ENCODE data around the gene ZNF892. TPM values are rescaled to one million over a fixed set of nuclear protein-coding genes. Genes with fewer than 3 reads are reported as not detected.

Gene ZNF892
- total and polyA plus RNA-seq, 9 of the 15 experiments (the other 6 are each of a cell fraction or from before 2014, with no cell fraction given) = 0.07 to 0.13 (median 0.09) TPM; not detected in 6

GRCh38 chr2:95215018-95215612 is 7.8 kb downstream of the ZNF892 start:
- Histone ChIP-seq H3K9me3 (replicated peaks; ENCODE audit: control insufficient read depth, insufficient read depth, low read depth, low read length) (peaks cover 9% of the 10 kb centered on the region; the same call in 1 of the 2 replicates), H3K27me3 (ENCODE audit: control insufficient read depth in 2 of 2, insufficient read depth in 2 of 2, low read length in 2 of 2) (no peaks in the 10 kb centered on the region), H3K9ac (ENCODE audit: insufficient read depth in 1 of 2, low read depth in 2 of 2, low read length in 2 of 2) (no peak overlapping the region), H3K9me1 (ENCODE audit: control insufficient read depth, insufficient read depth, low read length) (no peaks in the 10 kb centered on the region), H3K36me3 (ENCODE audit: control insufficient read depth, insufficient read depth, low read length) (no peaks in the 10 kb centered on the region), H4K20me1 (replicated peaks; ENCODE audit: control insufficient read depth, insufficient read depth, low read length) (no peaks in the 10 kb centered on the region), H3K79me2 (ENCODE audit: control insufficient read depth, insufficient read depth, low read length) (no peaks in the 10 kb centered on the region), H3K4me3 (no peak overlapping the region), H3K4me2 (ENCODE audit: insufficient read depth, low read length) (no peak overlapping the region), H3K4me1 (replicated peaks in 1 of 2; ENCODE audit: control insufficient read depth in 2 of 2, insufficient read depth in 2 of 2, low read length in 2 of 2) (no peaks in the 10 kb centered on the region), H3K27ac (ENCODE audit: extremely low read depth, low read depth, low read length) (no peak overlapping the region), H2AFZ (ENCODE audit: low read depth, low read length) (no peak overlapping the region)
- FAIRE-seq (no peak), DNase-seq (ENCODE audit: extremely low read depth in 1 of 4, low spot score in 3 of 4) (no peak), ATAC-seq (no peak)
- ChIA-PET POLR2A (no interaction called here), CTCF (ENCODE audit: low intra/inter-chr PET ratio) (no interaction called here)
- in situ Hi-C loops (cut with MboI) = no loop called here
- BruUV-seq (replicated peaks) = no TSS peak
- TF ChIP-seq RBM39 (optimal IDR thresholded peaks at IDR 0.05; ENCODE audit: low read depth, low read length) (no peak), ADNP (tag; IDR thresholded peaks at IDR 0.05) (no peak), ZNF696 (CRISPR knock-in tag; conservative IDR thresholded peaks at IDR 0.05) (no peak), ZNF274 (IDR thresholded peaks at IDR 0.05; ENCODE audit: borderline replicate concordance, low read depth, low read length) (peak; percentile 98), STAT5B (CRISPR knock-in tag; IDR thresholded peaks at IDR 0.05) (no peak), SUPT5H (IDR thresholded peaks at IDR 0.05) (no peak), RAD51 (IDR thresholded peaks at IDR 0.05; ENCODE audit: borderline replicate concordance, low read depth) (no peak), PHF20 (IDR thresholded peaks at IDR 0.05; ENCODE audit: partially characterized antibody) (no peak), ZSCAN29 (IDR thresholded peaks at IDR 0.05) (no peak), CBFA2T3 (IDR thresholded peaks at IDR 0.05) (no peak), TRIM28 (IDR thresholded peaks at IDR 0.05) (0 out of 2 replicates have a peak, but pooled peaks have one; percentile 51), CBX2 (IDR thresholded peaks at IDR 0.05; ENCODE audit: insufficient read depth, low read length, poor library complexity, severe bottlenecking) (no peak), BACH1 (tag; IDR thresholded peaks at IDR 0.05) (no peak), JUNB (CRISPR knock-in tag; conservative IDR thresholded peaks at IDR 0.05) (no peak), FOS (IDR thresholded peaks at IDR 0.05; ENCODE audit: extremely low read depth, insufficient read length) (no peak), BRCA1 (IDR thresholded peaks at IDR 0.05) (no peak), BRCA1 (CRISPR knock-in tag; IDR thresholded peaks at IDR 0.05) (no peak), ETS1 (conservative IDR thresholded peaks at IDR 0.05; ENCODE audit: control insufficient read depth, low read depth, low read length) (peak; percentile 66; the same call in 1 of the 2 replicates)
- intact Hi-C loops (cut with micrococcal nuclease) = no loop called here
- WGBS (ENCODE audit: insufficient coverage, low coverage, missing lambda C conversion rate) = 0% methylated on average over 6 of the region's 6 CpGs

Measured in K562 (cell line).